HepG2 (cell line): Measurements from ENCODE around the gene WNK2. TPM values are rescaled to one million over a fixed set of nuclear protein-coding genes. Genes with fewer than 3 reads are reported as not detected.
A peak's percentile ranks its signal among the peaks of the same experiment; 100 is the strongest.

Experiments
- ATAC-seq: fragments of 200-7000 bp; cut with Tn5 transposase; 3 replicates; pipeline ENCODE4 v1.9.1; 2020; ENCODE audit warnings: mild to moderate bottlenecking, moderate library complexity
- BruUV-seq: library from RNA; stranded (reverse); fragments of 400-500 nt; replicated peaks from 2 replicates; lab custom pipeline; 2021; lab: Mats Ljungman, UMichigan
- CTCF ChIA-PET: fragments of 300-600 bp; formaldehyde crosslinking; extraction: SDS; loops from one replicate; lab custom pipeline; 2021; ENCODE audit warnings: low total read pairs, inconsistent platforms, low intra/inter-chr PET ratio; lab: Yijun Ruan, JAX
- POLR2A ChIA-PET: fragments of 350-600 bp; sonication (Branson Sonifier 250); formaldehyde crosslinking; loops from one replicate; lab custom pipeline; 2020; ENCODE audit warnings: antibody characterized with exemption, inconsistent platforms; lab: Yijun Ruan, JAX
- DNase-seq: peaks from one replicate; pipeline ENCODE4 v3.0.0-alpha.2; 2015; ENCODE audit warnings: low spot score
- FAIRE-seq: peaks from 3 replicates; lab custom pipeline; 2011; peaks lifted over from hg19 to GRCh38; lab: Jason Lieb, UNC
- H2AFZ ChIP-seq: one replicate; pipeline ENCODE4 v1.6.1; 2011; ENCODE audit warnings: low read length, inconsistent platforms
- H3K27ac ChIP-seq: fragments of 300-600 bp; 3 replicates; pipeline ENCODE4 v1.8.0; 2011; ENCODE audit warnings: mixed run types, mild to moderate bottlenecking, mixed read lengths, low read length, inconsistent platforms; ENCODE audit not compliant: insufficient read depth; ENCODE audit errors: extremely low read length
- H3K27me3 ChIP-seq, 2 experiments: fragments of 200-600 bp in 1 of 2; 2 replicates in 1 of 2; 3 replicates in 1 of 2; pipeline versions ENCODE4 v1.6.0 to v1.8.0; 2011; ENCODE audit warnings: low read length in 2 of 2, mild to moderate bottlenecking in 2 of 2, moderate library complexity in 2 of 2, inconsistent platforms in 1 of 2; ENCODE audit not compliant: insufficient read depth in 2 of 2, control insufficient read depth in 1 of 2
- H3K36me3 ChIP-seq, 2 experiments: fragments of 200-600 bp in 1 of 2; replicated peaks in 1 of 2; 2 replicates in 1 of 2; 3 replicates in 1 of 2; pipeline versions ENCODE4 v1.5.1 to v1.8.0; 2011; ENCODE audit warnings: low read length in 2 of 2, inconsistent platforms in 1 of 2; ENCODE audit not compliant: insufficient read depth in 2 of 2, control insufficient read depth in 1 of 2
- H3K4me1 ChIP-seq: 2 replicates; pipeline ENCODE4 v1.5.1; 2012; ENCODE audit warnings: low read length, inconsistent platforms; ENCODE audit not compliant: insufficient read depth
- H3K4me2 ChIP-seq: 2 replicates; pipeline ENCODE4 v1.6.0; 2011; ENCODE audit warnings: low read depth, low read length, inconsistent platforms
- H3K4me3 ChIP-seq, 3 experiments: fragments of 200-600 bp in 1 of 3; sonication (generic), shearing (Covaris generic) in 1 of 3; replicated peaks in 1 of 3; 2 replicates each; pipeline ENCODE4 v1.5.1; 2011 to 2016; ENCODE audit warnings: low read length in 3 of 3, inconsistent platforms in 2 of 3, low read depth in 2 of 3, mild to moderate bottlenecking in 2 of 3, control low read depth in 1 of 3, mixed read lengths in 1 of 3; ENCODE audit not compliant: insufficient read depth in 1 of 3
- H3K79me2 ChIP-seq: one replicate; pipeline ENCODE4 v1.6.1; 2011; ENCODE audit warnings: low read length, inconsistent platforms; ENCODE audit not compliant: insufficient read depth
- H3K9ac ChIP-seq: 2 replicates; pipeline ENCODE4 v1.6.0; 2011; ENCODE audit warnings: mild to moderate bottlenecking, low read depth, low read length, inconsistent platforms; ENCODE audit not compliant: insufficient read depth
- H3K9me3 ChIP-seq: 2 replicates; pipeline ENCODE4 v1.5.1; 2012; ENCODE audit warnings: mild to moderate bottlenecking, low read length
- H4K20me1 ChIP-seq: 2 replicates; pipeline ENCODE4 v1.6.0; 2011; ENCODE audit warnings: inconsistent platforms, mild to moderate bottlenecking, low read length, moderate library complexity; ENCODE audit not compliant: insufficient read depth
- BRCA1 ChIP-seq: sonication (generic); formaldehyde crosslinking; IDR thresholded peaks from 2 replicates; pipeline ENCODE4 v1.4.0; 2020; ENCODE audit warnings: missing genetic modification reagents
- CAMTA2 ChIP-seq: sonication (generic); formaldehyde crosslinking; IDR thresholded peaks from 2 replicates; pipeline ENCODE4 v1.4.0; 2020; ENCODE audit warnings: mild to moderate bottlenecking, missing genetic modification reagents, borderline replicate concordance
- KLF6 ChIP-seq: IDR thresholded peaks from 2 replicates; pipeline ENCODE4 v1.8.0; 2016; ENCODE audit warnings: missing biosample characterization, missing genetic modification reagents
- MEF2D ChIP-seq: sonication (generic); formaldehyde crosslinking; IDR thresholded peaks from 2 replicates; pipeline ENCODE4 v1.5.1; 2020; ENCODE audit warnings: mild to moderate bottlenecking, missing genetic modification reagents
- PHF5A ChIP-seq: IDR thresholded peaks from one replicate; pipeline ENCODE4 v1.6.1; 2018; ENCODE audit warnings: low read depth, missing genetic modification reagents; ENCODE audit not compliant: unreplicated experiment
- PPARG ChIP-seq: conservative IDR thresholded peaks from 2 replicates; pipeline ENCODE4 v1.6.1; 2016; ENCODE audit warnings: missing biosample characterization, missing genetic modification reagents
- U2AF1 ChIP-seq: fragments of 200-400 bp; formaldehyde crosslinking; optimal IDR thresholded peaks from 2 replicates; pipeline ENCODE3; 2017; ENCODE audit warnings: mild to moderate bottlenecking, low read depth, low read length
- ZNF12 ChIP-seq: sonication (generic); formaldehyde crosslinking; IDR thresholded peaks from 2 replicates; pipeline ENCODE4 v1.5.0; 2020; ENCODE audit warnings: missing genetic modification reagents
- ZNF207 ChIP-seq: fragments of 450-650 bp; IDR thresholded peaks from 2 replicates; pipeline ENCODE4 v1.6.1; 2016; ENCODE audit warnings: antibody characterized with exemption, borderline replicate concordance
- WGBS: methylation state at CpG from one replicate; pipeline ENCODE4 v1.1.6; 2017; ENCODE audit warnings: low lambda C conversion rate; 5-methylcytosine and 5-hydroxymethylcytosine counted together
- in situ Hi-C: cut with HindIII; loops from 2 replicates; pipeline ENCODE4 v1.10.0; 2017; ENCODE audit warnings: low pct_unique_long_range_greater_than_20kb; ENCODE audit not compliant: extremely low pct_ligation_motif_present
- intact Hi-C: fragments of 100-400 bp; cut with micrococcal nuclease; formaldehyde crosslinking; loops from one replicate; pipeline ENCODE4 v1.10.0; 2022; ENCODE audit not compliant: unreplicated experiment
- polyA plus RNA-seq, 8 experiments: library from polyadenylated mRNA; depleted of rRNA in 3 of 8; stranded (reverse) in 7 of 8; unstranded in 1 of 8; fragments of >200 nt; fragmentation: Illumina TruSeq in 4 of 8; extraction: Trizol in 4 of 8; gene quantifications; 2 replicates each; pipeline versions ENCODE4 v1.2.1 to v1.2.3, GENCODE V29; 2011 to 2016; ENCODE audit warnings: low read depth in 4 of 8, missing spikeins in 1 of 8, mixed read lengths in 1 of 8; ENCODE audit not compliant: insufficient read depth in 1 of 8
- total RNA-seq, 5 experiments: library from RNA; depleted of rRNA; stranded (reverse); fragments of >200 nt; fragmentation: Illumina TruSeq; extraction: Trizol; gene quantifications; 2 replicates each; pipeline ENCODE4 v1.2.3, GENCODE V29; 2016; ENCODE audit warnings: low read depth in 1 of 5
- TF ChIP-seq, protein P1 (sequence below): IDR thresholded peaks from 2 replicates; pipeline ENCODE4 v1.6.1; 2018; ENCODE audit warnings: missing genetic modification reagents, mild to moderate bottlenecking, missing compliant biosample characterization
- TF ChIP-seq, protein P2 (sequence below): sonication (generic); formaldehyde crosslinking; IDR thresholded peaks from 2 replicates; pipeline ENCODE4 v1.5.0; 2020; ENCODE audit warnings: mild to moderate bottlenecking, missing genetic modification reagents, borderline replicate concordance
- TF ChIP-seq, protein P3 (sequence below): sonication (generic); formaldehyde crosslinking; IDR thresholded peaks from 2 replicates; pipeline ENCODE4 v1.5.0; 2020; ENCODE audit warnings: missing genetic modification reagents

Gene WNK2
- total and polyA plus RNA-seq, 2 of the 13 experiments (the other 11 are each of a cell fraction or from before 2014, with no cell fraction given), result 10.5 to 12.0 TPM

DNA sequence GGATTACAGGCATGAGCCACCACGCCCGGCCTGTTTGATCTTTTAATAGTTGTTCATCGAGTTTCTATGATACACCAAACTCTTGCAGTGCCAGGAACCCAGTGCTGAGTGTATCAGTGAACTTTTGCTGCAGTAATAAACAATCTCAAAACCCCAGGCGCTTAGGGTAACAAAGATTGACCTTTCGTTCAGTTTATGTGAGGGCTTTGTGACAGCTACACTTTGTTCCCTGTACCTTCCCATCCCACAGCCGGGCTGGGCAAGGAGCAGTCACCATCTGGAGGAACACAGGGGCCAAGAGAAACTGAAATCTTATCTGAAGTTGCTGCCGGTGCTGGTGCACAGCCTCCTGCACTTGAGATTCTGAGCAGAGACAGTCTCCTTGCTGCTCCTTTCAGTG is 17.2 kb upstream of the WNK2 start:
- 4% methylated on average over 7 of the region's 7 CpGs for WGBS
- Histone ChIP-seq H3K27ac (no peak overlapping the region), H2AFZ (no peak overlapping the region), H3K4me3 (peak overlapping the region in 1 of 3 experiments; percentile 14; a peak in 1 of 6 replicates), H3K9ac (no peak overlapping the region), H3K79me2 (no peaks in the 10 kb centered on the region), H3K4me2 (peak overlapping the region; percentile 46), H3K4me1 (peaks cover 36% of the 10 kb centered on the region), H4K20me1 (no peaks in the 10 kb centered on the region), H3K36me3 (no peaks in the 10 kb centered on the region), H3K27me3 (peaks cover 2 to 20% of the 10 kb centered on the region in 2 experiments; a peak in 4 of 5 replicates), H3K9me3 (no peaks in the 10 kb centered on the region)
- ChIA-PET POLR2A (interaction anchor here (1.1 kb wide), 1 partner anchor 33 kb away, joined by 3 read pairs; the partner anchor contains the start of gene NINJ1), CTCF (no interaction called here)
- no peak for DNase-seq
- intact Hi-C loops, result no loop called here
- FAIRE-seq, result no peak
- in situ Hi-C loops, result loop anchor here (25.0 kb wide), 1 partner anchor 271 kb away; no protein-coding TSS in a partner anchor
- no peak for ATAC-seq
- no peak for TF ChIP-seq CAMTA2 (CRISPR knock-in tag)
- TF ChIP-seq, protein P1, sequence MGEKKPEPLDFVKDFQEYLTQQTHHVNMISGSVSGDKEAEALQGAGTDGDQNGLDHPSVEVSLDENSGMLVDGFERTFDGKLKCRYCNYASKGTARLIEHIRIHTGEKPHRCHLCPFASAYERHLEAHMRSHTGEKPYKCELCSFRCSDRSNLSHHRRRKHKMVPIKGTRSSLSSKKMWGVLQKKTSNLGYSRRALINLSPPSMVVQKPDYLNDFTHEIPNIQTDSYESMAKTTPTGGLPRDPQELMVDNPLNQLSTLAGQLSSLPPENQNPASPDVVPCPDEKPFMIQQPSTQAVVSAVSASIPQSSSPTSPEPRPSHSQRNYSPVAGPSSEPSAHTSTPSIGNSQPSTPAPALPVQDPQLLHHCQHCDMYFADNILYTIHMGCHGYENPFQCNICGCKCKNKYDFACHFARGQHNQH (CRISPR knock-in tag), result no peak
- TF ChIP-seq PPARG (CRISPR knock-in tag), result peak; percentile 43
- TF ChIP-seq PHF5A (CRISPR knock-in tag), result no peak
- no peak for TF ChIP-seq KLF6 (CRISPR knock-in tag)
- TF ChIP-seq ZNF207, result no peak
- TF ChIP-seq U2AF1, result no peak
- no peak for TF ChIP-seq MEF2D (CRISPR knock-in tag)
- peak; percentile 98 for TF ChIP-seq ZNF12 (CRISPR knock-in tag)
- TF ChIP-seq BRCA1 (CRISPR knock-in tag), result no peak
- TF ChIP-seq, protein P2, sequence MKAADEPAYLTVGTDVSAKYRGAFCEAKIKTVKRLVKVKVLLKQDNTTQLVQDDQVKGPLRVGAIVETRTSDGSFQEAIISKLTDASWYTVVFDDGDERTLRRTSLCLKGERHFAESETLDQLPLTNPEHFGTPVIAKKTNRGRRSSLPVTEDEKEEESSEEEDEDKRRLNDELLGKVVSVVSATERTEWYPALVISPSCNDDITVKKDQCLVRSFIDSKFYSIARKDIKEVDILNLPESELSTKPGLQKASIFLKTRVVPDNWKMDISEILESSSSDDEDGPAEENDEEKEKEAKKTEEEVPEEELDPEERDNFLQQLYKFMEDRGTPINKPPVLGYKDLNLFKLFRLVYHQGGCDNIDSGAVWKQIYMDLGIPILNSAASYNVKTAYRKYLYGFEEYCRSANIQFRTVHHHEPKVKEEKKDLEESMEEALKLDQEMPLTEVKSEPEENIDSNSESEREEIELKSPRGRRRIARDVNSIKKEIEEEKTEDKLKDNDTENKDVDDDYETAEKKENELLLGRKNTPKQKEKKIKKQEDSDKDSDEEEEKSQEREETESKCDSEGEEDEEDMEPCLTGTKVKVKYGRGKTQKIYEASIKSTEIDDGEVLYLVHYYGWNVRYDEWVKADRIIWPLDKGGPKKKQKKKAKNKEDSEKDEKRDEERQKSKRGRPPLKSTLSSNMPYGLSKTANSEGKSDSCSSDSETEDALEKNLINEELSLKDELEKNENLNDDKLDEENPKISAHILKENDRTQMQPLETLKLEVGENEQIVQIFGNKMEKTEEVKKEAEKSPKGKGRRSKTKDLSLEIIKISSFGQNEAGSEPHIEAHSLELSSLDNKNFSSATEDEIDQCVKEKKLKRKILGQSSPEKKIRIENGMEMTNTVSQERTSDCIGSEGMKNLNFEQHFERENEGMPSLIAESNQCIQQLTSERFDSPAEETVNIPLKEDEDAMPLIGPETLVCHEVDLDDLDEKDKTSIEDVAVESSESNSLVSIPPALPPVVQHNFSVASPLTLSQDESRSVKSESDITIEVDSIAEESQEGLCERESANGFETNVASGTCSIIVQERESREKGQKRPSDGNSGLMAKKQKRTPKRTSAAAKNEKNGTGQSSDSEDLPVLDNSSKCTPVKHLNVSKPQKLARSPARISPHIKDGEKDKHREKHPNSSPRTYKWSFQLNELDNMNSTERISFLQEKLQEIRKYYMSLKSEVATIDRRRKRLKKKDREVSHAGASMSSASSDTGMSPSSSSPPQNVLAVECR (CRISPR knock-in tag), result 0 out of 2 replicates have a peak, but pooled peaks have one; percentile 33
- TF ChIP-seq, protein P3, sequence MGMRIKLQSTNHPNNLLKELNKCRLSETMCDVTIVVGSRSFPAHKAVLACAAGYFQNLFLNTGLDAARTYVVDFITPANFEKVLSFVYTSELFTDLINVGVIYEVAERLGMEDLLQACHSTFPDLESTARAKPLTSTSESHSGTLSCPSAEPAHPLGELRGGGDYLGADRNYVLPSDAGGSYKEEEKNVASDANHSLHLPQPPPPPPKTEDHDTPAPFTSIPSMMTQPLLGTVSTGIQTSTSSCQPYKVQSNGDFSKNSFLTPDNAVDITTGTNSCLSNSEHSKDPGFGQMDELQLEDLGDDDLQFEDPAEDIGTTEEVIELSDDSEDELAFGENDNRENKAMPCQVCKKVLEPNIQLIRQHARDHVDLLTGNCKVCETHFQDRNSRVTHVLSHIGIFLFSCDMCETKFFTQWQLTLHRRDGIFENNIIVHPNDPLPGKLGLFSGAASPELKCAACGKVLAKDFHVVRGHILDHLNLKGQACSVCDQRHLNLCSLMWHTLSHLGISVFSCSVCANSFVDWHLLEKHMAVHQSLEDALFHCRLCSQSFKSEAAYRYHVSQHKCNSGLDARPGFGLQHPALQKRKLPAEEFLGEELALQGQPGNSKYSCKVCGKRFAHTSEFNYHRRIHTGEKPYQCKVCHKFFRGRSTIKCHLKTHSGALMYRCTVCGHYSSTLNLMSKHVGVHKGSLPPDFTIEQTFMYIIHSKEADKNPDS (CRISPR knock-in tag), result no peak
- no TSS peak for BruUV-seq
